GM12865 (cell line): ENCODE data around the gene MGP.

ENCODE experiments used
- DNase-seq: peaks from one replicate; pipeline ENCODE4 v3.0.0; 2010; ENCODE audit warnings: low read depth
- H3K4me3 ChIP-seq: 2 replicates; pipeline ENCODE4 v1.5.1; 2011; ENCODE audit warnings: mild to moderate bottlenecking, low read depth, low read length, control low read depth
- CTCF ChIP-seq: IDR thresholded peaks from 2 replicates; pipeline ENCODE4 v1.5.1; 2011; ENCODE audit warnings: low read length, control low read depth, low read depth, inconsistent platforms; ENCODE audit not compliant: insufficient read depth; ENCODE audit errors: missing control alignments

MGP gene

GRCh38 chr12:14905269-14906004 lies 19.8 kb upstream of the MGP start:
- no peak for DNase-seq
- TF ChIP-seq CTCF = no peak

DNA sequence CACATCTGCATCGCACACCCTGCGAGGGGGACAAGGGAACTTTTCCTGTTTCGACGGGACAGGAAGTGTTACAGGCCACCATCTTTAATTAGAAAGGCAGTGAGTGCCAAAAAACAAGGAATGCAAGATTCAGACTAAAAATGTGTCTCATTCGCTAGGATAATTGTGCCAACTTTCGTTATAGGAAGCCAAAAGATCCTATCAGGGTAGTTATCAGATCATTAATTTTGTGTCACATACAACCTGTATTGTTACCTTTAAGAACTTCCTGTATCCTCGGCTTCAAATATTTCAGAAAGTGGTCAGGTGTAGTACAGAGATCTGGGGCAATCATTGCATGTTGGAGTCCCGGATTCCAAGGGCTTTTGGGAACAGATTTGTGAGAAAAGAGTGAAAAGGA lies 19.2 kb upstream of the MGP start:
- DNase-seq = no peak
- H3K4me3 ChIP-seq = no peak overlapping the region
- TF ChIP-seq CTCF = no peak

More at GRCh38 chr12:14905269-14906004, 19.8 kb upstream of the MGP start:
- no peak overlapping the region for H3K4me3 ChIP-seq

DNA sequence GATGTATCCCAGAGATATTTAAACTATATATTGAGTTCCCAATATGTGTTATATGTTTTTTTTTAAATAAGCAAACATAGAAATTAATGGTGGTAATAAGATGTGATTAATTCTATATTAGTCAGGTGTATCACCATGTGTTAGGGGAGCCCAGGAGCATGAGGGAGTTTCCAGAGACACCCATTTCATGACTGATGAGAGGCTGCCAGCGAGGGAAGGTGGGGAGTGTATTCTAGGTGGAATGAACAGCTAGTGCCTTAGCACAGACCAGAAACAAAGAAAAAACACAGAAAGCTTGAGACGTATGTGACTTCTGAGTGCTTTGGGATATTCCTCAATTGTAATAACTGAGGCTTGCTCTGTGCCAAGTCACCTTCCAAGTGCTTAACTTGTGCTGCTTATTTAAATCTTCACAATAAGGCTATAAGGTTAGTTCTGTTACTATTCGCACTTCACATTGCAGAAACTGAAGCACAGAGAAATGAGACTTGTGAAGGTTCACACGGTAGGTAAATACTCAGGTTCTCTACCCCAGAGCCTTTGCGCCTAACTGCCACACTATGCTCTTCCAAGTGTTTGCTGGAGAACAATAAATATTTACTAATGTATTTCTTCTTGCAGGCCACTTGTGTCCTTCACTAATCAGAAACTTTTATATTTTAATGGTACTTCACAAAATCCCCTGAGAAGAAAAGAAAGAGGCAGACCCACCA lies 17.9 kb upstream of the MGP start:
- DNase-seq = no peak
- no peak for TF ChIP-seq CTCF
- no peak overlapping the region for H3K4me3 ChIP-seq

GRCh38 chr12:14902465-14902864 lies 16.8 kb upstream of the MGP start:
- TF ChIP-seq CTCF = no peak

GRCh38 chr12:14901228-14901562 lies 15.5 kb upstream of the MGP start:
- DNase-seq = no peak
- TF ChIP-seq CTCF = no peak
- H3K4me3 ChIP-seq = no peak overlapping the region

More at GRCh38 chr12:14902465-14902864, 16.8 kb upstream of the MGP start:
- DNase-seq = no peak
- H3K4me3 ChIP-seq = no peak overlapping the region

DNA sequence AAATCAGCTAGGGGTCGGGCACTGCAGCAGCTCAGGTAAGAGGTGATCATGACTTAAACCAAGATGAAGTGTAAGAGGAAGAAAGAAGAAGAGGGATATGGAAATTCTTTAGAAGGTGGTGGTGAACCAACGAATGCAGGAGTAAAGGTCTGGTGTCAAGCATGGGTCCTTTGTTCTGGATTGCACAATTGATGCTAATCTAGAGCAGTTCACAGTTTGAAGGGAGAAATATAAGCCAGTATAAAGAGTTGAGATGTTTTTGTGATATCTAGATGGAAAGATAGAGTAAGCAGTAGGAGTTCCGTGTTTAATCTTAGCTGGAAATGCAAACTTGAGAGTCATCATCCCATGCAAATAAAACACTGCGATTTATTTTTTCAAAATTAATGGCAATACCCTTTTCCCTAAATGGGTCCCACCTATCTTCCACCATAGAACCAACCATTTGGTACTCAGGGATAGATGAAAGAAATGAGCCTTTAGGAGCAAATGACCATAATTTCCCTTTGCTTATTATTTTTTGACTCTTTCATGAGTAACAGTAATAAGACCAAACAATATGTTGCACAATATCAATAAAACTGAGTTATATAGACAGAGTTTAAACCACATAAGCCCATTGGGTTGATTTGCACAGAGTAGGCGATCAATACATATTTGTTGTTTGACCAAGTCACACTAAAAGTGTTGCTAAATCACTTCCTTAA lies 15.0 kb upstream of the MGP start:
- no peak for TF ChIP-seq CTCF

More for the DNA sequence above, 15.0 kb upstream of the MGP start:
- H3K4me3 ChIP-seq = no peak overlapping the region
- no peak for DNase-seq
